Measurements from ENCODE around the gene GPR153.

GRCh38 chr1:6271554-6271953, 10.7 kb upstream of the GPR153 start:
- TF ChIP-seq POLR2A (IDR thresholded peaks at IDR 0.05) (no peak), POLR2AphosphoS5 (IDR thresholded peaks at IDR 0.05) (no peak)
